Loucy (cell line): Measurements from ENCODE around the gene DNAH6.

ENCODE experiments used
- EZH2phosphoT487 ChIP-seq: fragments of 200-600 bp; IDR thresholded peaks from 2 replicates; pipeline ENCODE4 v1.6.1; 2018; ENCODE audit warnings: antibody characterized with exemption, mild to moderate bottlenecking, moderate library complexity, borderline replicate concordance
- TF ChIP-seq, protein P1 (sequence below): fragments of 200-600 bp; sonication (generic); conservative IDR thresholded peaks from 2 replicates; pipeline ENCODE4 v1.5.1; 2014; ENCODE audit warnings: mild to moderate bottlenecking, antibody characterized with exemption, low read length

DNA sequence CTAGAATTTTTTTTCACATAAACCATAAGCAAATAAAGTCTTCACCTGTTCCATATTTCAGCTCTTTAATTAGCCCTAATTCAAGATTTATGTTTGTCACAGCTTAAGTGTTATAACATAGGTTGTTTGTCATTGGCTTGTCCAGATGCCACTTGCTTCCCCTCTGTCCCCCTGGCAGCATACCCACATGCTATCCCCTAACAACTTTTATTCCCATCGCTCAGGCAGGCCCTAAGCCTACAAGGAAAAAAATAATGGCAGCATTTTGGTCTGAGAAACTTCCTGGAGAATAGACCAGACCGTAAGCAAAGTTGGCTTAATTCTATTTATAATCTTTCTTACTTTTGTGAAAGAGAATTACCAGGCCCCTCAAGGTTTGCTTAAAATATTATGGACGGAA lies 173.9 kb downstream of the DNAH6 start:
- TF ChIP-seq, protein P1, sequence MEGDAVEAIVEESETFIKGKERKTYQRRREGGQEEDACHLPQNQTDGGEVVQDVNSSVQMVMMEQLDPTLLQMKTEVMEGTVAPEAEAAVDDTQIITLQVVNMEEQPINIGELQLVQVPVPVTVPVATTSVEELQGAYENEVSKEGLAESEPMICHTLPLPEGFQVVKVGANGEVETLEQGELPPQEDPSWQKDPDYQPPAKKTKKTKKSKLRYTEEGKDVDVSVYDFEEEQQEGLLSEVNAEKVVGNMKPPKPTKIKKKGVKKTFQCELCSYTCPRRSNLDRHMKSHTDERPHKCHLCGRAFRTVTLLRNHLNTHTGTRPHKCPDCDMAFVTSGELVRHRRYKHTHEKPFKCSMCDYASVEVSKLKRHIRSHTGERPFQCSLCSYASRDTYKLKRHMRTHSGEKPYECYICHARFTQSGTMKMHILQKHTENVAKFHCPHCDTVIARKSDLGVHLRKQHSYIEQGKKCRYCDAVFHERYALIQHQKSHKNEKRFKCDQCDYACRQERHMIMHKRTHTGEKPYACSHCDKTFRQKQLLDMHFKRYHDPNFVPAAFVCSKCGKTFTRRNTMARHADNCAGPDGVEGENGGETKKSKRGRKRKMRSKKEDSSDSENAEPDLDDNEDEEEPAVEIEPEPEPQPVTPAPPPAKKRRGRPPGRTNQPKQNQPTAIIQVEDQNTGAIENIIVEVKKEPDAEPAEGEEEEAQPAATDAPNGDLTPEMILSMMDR = no peak
- TF ChIP-seq EZH2phosphoT487 = no peak
